ENCODE results near the gene ARSB.
"Not testable (repeated sequence)": the region's sequence is repeated elsewhere in the genome, so short reads cannot be mapped to it uniquely, and the experiment has no call there.

The ARSB gene

DNA sequence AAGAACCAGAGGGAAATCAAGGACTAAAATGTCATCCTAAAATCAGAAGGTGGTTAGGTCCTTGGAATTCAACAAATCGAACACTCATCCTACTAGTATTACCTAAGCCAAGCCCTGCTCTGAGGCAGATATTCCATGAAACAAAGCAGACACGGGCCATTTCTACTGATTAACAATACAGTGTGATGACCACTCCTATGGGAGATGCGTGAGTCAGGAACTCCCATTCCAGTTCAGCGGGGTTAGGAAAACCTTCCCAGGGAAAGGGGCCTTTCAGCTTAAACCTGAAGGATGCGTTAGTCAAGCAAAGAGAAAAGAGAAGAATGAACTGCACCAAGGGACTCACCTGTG, 218.7 kb downstream of the ARSB start:
- no peaks in the 10 kb centered on the region for H4K20me1 ChIP-seq (ENCODE audit: control insufficient read depth, insufficient read depth, low read depth, low read length)
- TF ChIP-seq EZH2phosphoT487 (IDR thresholded peaks at IDR 0.05; ENCODE audit: borderline replicate concordance, low read length), result no peak
- H3K36me3 ChIP-seq (ENCODE audit: control insufficient read depth, low read length), result no peaks in the 10 kb centered on the region

DNA sequence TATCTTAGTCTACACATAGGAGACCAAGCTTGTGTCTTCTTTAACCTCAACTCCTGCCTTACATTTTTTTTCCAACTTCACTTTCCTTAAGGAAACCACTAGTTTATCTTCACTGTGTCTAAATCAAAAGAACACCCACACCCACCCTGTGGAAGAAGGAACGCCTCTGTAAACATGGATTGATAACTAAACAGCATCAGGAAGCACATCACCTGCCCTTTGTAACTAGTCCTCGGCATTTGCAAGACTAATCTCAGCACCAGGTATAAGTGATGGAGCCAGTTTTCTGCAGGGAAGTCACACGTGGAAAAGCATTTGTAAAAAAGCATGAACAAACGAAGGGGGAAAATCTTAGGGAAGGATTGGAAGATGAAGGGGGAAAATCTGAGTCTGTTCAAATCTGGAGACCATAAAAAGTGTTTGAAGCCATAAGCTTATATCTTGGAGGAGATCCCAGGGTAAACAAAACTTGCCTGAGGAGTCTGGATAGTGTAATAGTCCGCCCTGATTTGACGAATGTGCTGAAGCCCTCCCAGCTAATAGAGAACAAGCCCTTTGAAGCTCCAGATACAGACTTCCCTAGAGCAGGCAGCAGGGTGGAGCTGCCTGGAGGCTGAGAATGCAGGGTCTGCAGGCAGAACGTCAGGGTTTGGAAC, 219.2 kb downstream of the ARSB start:
- Histone ChIP-seq H3K4me3 (ENCODE audit: low read length) (no peak overlapping the region), H3K27me3 (ENCODE audit: control insufficient read depth, low read length) (no peaks in the 10 kb centered on the region), H3K4me1 (ENCODE audit: control insufficient read depth, low read length) (peaks cover 85% of the 10 kb centered on the region), H3K36me3 (ENCODE audit: control insufficient read depth, low read length) (no peaks in the 10 kb centered on the region), H3K4me2 (ENCODE audit: low read length) (peak overlapping the region; percentile 57), H4K20me1 (ENCODE audit: control insufficient read depth, insufficient read depth, low read depth, low read length) (no peaks in the 10 kb centered on the region), H3F3A (ENCODE audit: control insufficient read depth, insufficient read depth) (peaks cover 4% of the 10 kb centered on the region), H3K9me3 (ENCODE audit: control insufficient read depth, insufficient read depth, low read length) (no peaks in the 10 kb centered on the region), H3K9me2 (replicated peaks; ENCODE audit: control insufficient read depth, low read length) (no peaks in the 10 kb centered on the region), H3K27ac (ENCODE audit: low read depth, low read length) (no peak overlapping the region), H3K79me2 (ENCODE audit: control insufficient read depth, low read length) (no peaks in the 10 kb centered on the region)
- no peak for TF ChIP-seq EZH2phosphoT487 (IDR thresholded peaks at IDR 0.05; ENCODE audit: borderline replicate concordance, low read length)
- TF ChIP-seq, protein P1, sequence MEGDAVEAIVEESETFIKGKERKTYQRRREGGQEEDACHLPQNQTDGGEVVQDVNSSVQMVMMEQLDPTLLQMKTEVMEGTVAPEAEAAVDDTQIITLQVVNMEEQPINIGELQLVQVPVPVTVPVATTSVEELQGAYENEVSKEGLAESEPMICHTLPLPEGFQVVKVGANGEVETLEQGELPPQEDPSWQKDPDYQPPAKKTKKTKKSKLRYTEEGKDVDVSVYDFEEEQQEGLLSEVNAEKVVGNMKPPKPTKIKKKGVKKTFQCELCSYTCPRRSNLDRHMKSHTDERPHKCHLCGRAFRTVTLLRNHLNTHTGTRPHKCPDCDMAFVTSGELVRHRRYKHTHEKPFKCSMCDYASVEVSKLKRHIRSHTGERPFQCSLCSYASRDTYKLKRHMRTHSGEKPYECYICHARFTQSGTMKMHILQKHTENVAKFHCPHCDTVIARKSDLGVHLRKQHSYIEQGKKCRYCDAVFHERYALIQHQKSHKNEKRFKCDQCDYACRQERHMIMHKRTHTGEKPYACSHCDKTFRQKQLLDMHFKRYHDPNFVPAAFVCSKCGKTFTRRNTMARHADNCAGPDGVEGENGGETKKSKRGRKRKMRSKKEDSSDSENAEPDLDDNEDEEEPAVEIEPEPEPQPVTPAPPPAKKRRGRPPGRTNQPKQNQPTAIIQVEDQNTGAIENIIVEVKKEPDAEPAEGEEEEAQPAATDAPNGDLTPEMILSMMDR (IDR thresholded peaks at IDR 0.05; ENCODE audit: low read depth, low read length, poor library complexity, severe bottlenecking), result no peak

More for the DNA sequence above, 218.7 kb downstream of the ARSB start:
- Histone ChIP-seq H3K9me2 (replicated peaks; ENCODE audit: control insufficient read depth, low read length) (no peaks in the 10 kb centered on the region), H3K27ac (ENCODE audit: low read depth, low read length) (no peak overlapping the region), H3K9me3 (ENCODE audit: control insufficient read depth, insufficient read depth, low read length) (no peaks in the 10 kb centered on the region), H3F3A (ENCODE audit: control insufficient read depth, insufficient read depth) (peaks cover 4% of the 10 kb centered on the region), H3K79me2 (ENCODE audit: control insufficient read depth, low read length) (no peaks in the 10 kb centered on the region), H3K4me2 (ENCODE audit: low read length) (no peak overlapping the region), H3K4me1 (ENCODE audit: control insufficient read depth, low read length) (peaks cover 85% of the 10 kb centered on the region), H3K4me3 (ENCODE audit: low read length) (no peak overlapping the region), H3K27me3 (ENCODE audit: control insufficient read depth, low read length) (no peaks in the 10 kb centered on the region)

DNA sequence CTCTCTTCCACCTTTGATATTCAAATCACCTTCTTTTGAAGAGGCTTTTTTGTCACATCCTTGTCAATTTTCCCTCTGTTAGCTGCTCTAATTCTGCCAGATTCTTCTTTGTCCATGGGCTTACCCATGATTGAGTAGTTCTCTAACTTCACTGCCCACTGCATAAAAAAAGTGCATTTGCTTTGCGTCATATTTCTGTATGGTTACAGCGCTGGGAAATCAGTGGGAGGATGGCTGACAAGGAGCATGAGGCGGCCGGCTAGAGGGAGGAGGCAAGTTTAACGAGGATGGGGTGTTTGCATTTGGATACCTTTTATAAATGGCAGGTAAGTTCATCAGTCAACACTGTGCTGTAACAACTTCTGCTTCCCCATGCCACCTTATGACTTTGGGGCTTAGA, 220.0 kb downstream of the ARSB start:
- no peaks in the 10 kb centered on the region for H3K27me3 ChIP-seq (ENCODE audit: control insufficient read depth, low read length)
- no peaks in the 10 kb centered on the region for H3K9me2 ChIP-seq (replicated peaks; ENCODE audit: control insufficient read depth, low read length)
- H3K4me3 ChIP-seq (ENCODE audit: low read length), result peak overlapping the region; percentile 12
- TF ChIP-seq, protein P1 (IDR thresholded peaks at IDR 0.05; ENCODE audit: low read depth, low read length, poor library complexity, severe bottlenecking), result no peak
- no peak for TF ChIP-seq EZH2phosphoT487 (IDR thresholded peaks at IDR 0.05; ENCODE audit: borderline replicate concordance, low read length)
- peaks cover 85% of the 10 kb centered on the region for H3K4me1 ChIP-seq (ENCODE audit: control insufficient read depth, low read length)
- H3F3A ChIP-seq (ENCODE audit: control insufficient read depth, insufficient read depth), result peaks cover 6% of the 10 kb centered on the region
- H4K20me1 ChIP-seq (ENCODE audit: control insufficient read depth, insufficient read depth, low read depth, low read length), result no peaks in the 10 kb centered on the region
- no peaks in the 10 kb centered on the region for H3K9me3 ChIP-seq (ENCODE audit: control insufficient read depth, insufficient read depth, low read length)
- no peaks in the 10 kb centered on the region for H3K36me3 ChIP-seq (ENCODE audit: control insufficient read depth, low read length)
- H3K4me2 ChIP-seq (ENCODE audit: low read length), result peak overlapping the region; percentile 57
- H3K79me2 ChIP-seq (ENCODE audit: control insufficient read depth, low read length), result no peaks in the 10 kb centered on the region
- H3K27ac ChIP-seq (ENCODE audit: low read depth, low read length), result peak overlapping the region; percentile 11; the same call in 1 of the 2 replicates

DNA sequence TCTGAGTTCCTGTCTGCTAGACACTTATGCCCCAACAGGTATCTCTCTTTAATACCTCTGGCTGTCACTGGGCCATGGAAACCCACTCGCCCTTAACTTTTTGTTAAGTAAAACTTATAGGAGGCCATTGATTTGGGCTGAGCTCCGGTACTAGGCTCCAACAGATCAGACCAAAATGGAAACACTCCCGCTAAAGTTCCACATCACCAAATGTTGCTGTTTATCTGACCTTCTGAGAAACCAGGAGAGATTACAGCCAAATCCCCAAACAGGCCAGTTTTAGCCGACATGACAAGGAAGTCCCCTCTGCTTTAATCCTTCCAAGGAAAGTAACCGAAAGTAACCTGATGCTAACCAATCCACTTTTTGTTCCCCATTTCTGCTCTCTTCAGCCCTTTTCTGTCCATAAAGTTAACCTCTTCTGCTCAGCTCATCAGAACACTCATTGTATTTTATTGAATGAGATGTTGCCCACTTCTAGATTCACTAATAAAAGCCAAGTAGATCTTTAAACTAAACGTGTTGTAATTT, 221.4 kb downstream of the ARSB start:
- TF ChIP-seq, protein P1 (IDR thresholded peaks at IDR 0.05; ENCODE audit: low read depth, low read length, poor library complexity, severe bottlenecking), result no peak
- no peak for TF ChIP-seq EZH2phosphoT487 (IDR thresholded peaks at IDR 0.05; ENCODE audit: borderline replicate concordance, low read length)
- Histone ChIP-seq H3K9me2 (replicated peaks; ENCODE audit: control insufficient read depth, low read length) (no peaks in the 10 kb centered on the region), H3K4me2 (ENCODE audit: low read length) (peak overlapping the region; percentile 57), H3K27me3 (ENCODE audit: control insufficient read depth, low read length) (no peaks in the 10 kb centered on the region), H4K20me1 (ENCODE audit: control insufficient read depth, insufficient read depth, low read depth, low read length) (no peaks in the 10 kb centered on the region), H3K9me3 (ENCODE audit: control insufficient read depth, insufficient read depth, low read length) (no peaks in the 10 kb centered on the region), H3K4me3 (ENCODE audit: low read length) (peak overlapping the region; percentile 17), H3F3A (ENCODE audit: control insufficient read depth, insufficient read depth) (peaks cover 8% of the 10 kb centered on the region; the same call in 1 of the 2 replicates), H3K27ac (ENCODE audit: low read depth, low read length) (no peak overlapping the region), H3K79me2 (ENCODE audit: control insufficient read depth, low read length) (no peaks in the 10 kb centered on the region), H3K36me3 (ENCODE audit: control insufficient read depth, low read length) (peaks cover 3% of the 10 kb centered on the region; the same call in 1 of the 2 replicates), H3K4me1 (ENCODE audit: control insufficient read depth, low read length) (peaks cover 84% of the 10 kb centered on the region)

DNA sequence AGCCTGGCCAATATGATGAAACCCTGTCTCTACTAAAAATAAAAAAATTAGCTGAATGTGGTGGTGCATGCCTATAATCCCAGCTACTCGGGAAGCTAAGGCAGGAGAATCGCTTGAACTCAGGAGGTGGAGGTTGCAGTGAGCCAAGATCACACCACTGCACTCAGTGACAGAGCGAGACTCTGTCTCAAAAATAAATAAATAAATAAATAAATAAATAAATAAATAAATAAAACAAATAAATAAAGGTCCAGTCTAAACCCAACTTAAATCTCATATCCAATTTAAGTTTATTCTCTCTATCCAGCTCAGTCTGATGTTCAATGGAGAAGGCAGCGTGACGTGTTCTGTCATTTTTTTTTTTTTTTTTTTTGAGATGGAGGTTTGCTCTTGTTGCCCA, 222.4 kb downstream of the ARSB start:
- H3K4me2 ChIP-seq (ENCODE audit: low read length); H3K4me3 ChIP-seq (ENCODE audit: low read length); H3K9me2 ChIP-seq (replicated peaks; ENCODE audit: control insufficient read depth, low read length); H3K36me3 ChIP-seq (ENCODE audit: control insufficient read depth, low read length); H3F3A ChIP-seq (ENCODE audit: control insufficient read depth, insufficient read depth); H3K27ac ChIP-seq (ENCODE audit: low read depth, low read length); H3K9me3 ChIP-seq (ENCODE audit: control insufficient read depth, insufficient read depth, low read length); H4K20me1 ChIP-seq (ENCODE audit: control insufficient read depth, insufficient read depth, low read depth, low read length); H3K27me3 ChIP-seq (ENCODE audit: control insufficient read depth, low read length); H3K79me2 ChIP-seq (ENCODE audit: control insufficient read depth, low read length): not testable (repeated sequence)
- peaks cover 84% of the 10 kb centered on the region for H3K4me1 ChIP-seq (ENCODE audit: control insufficient read depth, low read length)
